H1 (cell line): Measurements from ENCODE around the gene PRKAR1B. TPM values are rescaled to one million over a fixed set of nuclear protein-coding genes. Genes with fewer than 3 reads are reported as not detected.

Source experiments
- CHD7 ChIP-seq: fragments of 300-600 bp; sonication (generic); IDR thresholded peaks from 2 replicates; pipeline ENCODE4 v1.7.1; 2012; ENCODE audit warnings: low read length, moderate library complexity, mild to moderate bottlenecking, inconsistent platforms; ENCODE audit not compliant: insufficient replicate concordance
- CTBP2 ChIP-seq: IDR thresholded peaks from 2 replicates; pipeline ENCODE4 v1.7.0; 2011; ENCODE audit warnings: borderline replicate concordance, mild to moderate bottlenecking, moderate library complexity, mixed read lengths, low read length; ENCODE audit not compliant: insufficient read depth, insufficient read length
- EP300 ChIP-seq, 2 experiments: IDR thresholded peaks; 1 replicate in 1 of 2; 2 replicates in 1 of 2; pipeline ENCODE4 v1.6.1; 2011 to 2012; ENCODE audit warnings: low read depth in 2 of 2, low read length in 2 of 2, mild to moderate bottlenecking in 2 of 2, borderline replicate concordance in 1 of 2, inconsistent platforms in 1 of 2, moderate library complexity in 1 of 2
- KDM5A ChIP-seq: fragments of 200-600 bp; IDR thresholded peaks from 2 replicates; pipeline ENCODE4 v1.7.1; 2012; ENCODE audit warnings: mild to moderate bottlenecking, low read length, inconsistent platforms, mixed read lengths
- NRF1 ChIP-seq: IDR thresholded peaks from 2 replicates; pipeline ENCODE4 v1.6.1; 2011; ENCODE audit warnings: mild to moderate bottlenecking, low read depth, low read length, improper control_type of control experiment
- RFX5 ChIP-seq: IDR thresholded peaks from 2 replicates; pipeline ENCODE4 v1.6.1; 2011; ENCODE audit warnings: low read depth, low read length, improper control_type of control experiment, borderline replicate concordance
- SIX5 ChIP-seq: IDR thresholded peaks from 2 replicates; pipeline ENCODE4 v1.6.1; 2011; ENCODE audit warnings: mild to moderate bottlenecking, low read depth, low read length
- TAF1 ChIP-seq: IDR thresholded peaks from 2 replicates; pipeline ENCODE4 v1.6.1; 2011; ENCODE audit warnings: mild to moderate bottlenecking, low read depth, low read length
- polyA plus RNA-seq, 7 experiments: library from polyadenylated mRNA; depleted of rRNA in 3 of 7; stranded (reverse) in 5 of 7; unstranded in 2 of 7; fragments of >200 nt in 5 of 7; fragments of 200-250 nt in 2 of 7; gene quantifications; 1 replicate in 5 of 7; 2 replicates in 1 of 7; 4 replicates in 1 of 7; pipeline versions ENCODE4 v1.2.1 to v1.2.3, GENCODE V29; 2011 to 2013; ENCODE audit warnings: missing spikeins in 2 of 7, mixed read lengths in 2 of 7
- total RNA-seq: library from RNA; stranded (reverse); fragmentation: NEBNext Ultra II Directional; extraction: Animal tissue kit (Norgen Biotek cat#: 25700); gene quantifications from 2 replicates; pipeline ENCODE4 v1.2.1, GENCODE V29; 2021
- TF ChIP-seq, protein P1 (sequence below), 3 experiments: IDR thresholded peaks; 1 replicate in 2 of 3; 2 replicates in 1 of 3; pipeline versions ENCODE4 v1.5.1 to v1.6.1; 2011; ENCODE audit warnings: low read length in 3 of 3, mild to moderate bottlenecking in 3 of 3, inconsistent platforms in 2 of 3, low read depth in 1 of 3, moderate library complexity in 1 of 3; ENCODE audit not compliant: insufficient read depth in 1 of 3; ENCODE audit errors: control extremely low read depth in 1 of 3

The PRKAR1B gene
- total and polyA plus RNA-seq, 2 of the 8 experiments (the other 6 are each of a cell fraction or from before 2014, with no cell fraction given), result 12.3 to 55.7 TPM

GRCh38 chr7:641966-642365, 85.1 kb downstream of the PRKAR1B start (continued):
- TF ChIP-seq CHD7 (no peak), SIX5 (no peak), TAF1 (no peak), KDM5A (no peak), RFX5 (no peak), NRF1 (no peak), CTBP2 (no peak), EP300 (IDR thresholded peaks at IDR 0.05; ENCODE audit: borderline replicate concordance in 1 of 2, low read depth in 2 of 2, low read length in 2 of 2) (no peak)
- TF ChIP-seq, protein P1, sequence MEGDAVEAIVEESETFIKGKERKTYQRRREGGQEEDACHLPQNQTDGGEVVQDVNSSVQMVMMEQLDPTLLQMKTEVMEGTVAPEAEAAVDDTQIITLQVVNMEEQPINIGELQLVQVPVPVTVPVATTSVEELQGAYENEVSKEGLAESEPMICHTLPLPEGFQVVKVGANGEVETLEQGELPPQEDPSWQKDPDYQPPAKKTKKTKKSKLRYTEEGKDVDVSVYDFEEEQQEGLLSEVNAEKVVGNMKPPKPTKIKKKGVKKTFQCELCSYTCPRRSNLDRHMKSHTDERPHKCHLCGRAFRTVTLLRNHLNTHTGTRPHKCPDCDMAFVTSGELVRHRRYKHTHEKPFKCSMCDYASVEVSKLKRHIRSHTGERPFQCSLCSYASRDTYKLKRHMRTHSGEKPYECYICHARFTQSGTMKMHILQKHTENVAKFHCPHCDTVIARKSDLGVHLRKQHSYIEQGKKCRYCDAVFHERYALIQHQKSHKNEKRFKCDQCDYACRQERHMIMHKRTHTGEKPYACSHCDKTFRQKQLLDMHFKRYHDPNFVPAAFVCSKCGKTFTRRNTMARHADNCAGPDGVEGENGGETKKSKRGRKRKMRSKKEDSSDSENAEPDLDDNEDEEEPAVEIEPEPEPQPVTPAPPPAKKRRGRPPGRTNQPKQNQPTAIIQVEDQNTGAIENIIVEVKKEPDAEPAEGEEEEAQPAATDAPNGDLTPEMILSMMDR (IDR thresholded peaks at IDR 0.05; ENCODE audit: control extremely low read depth in 1 of 3, insufficient read depth in 1 of 3, low read depth in 1 of 3, low read length in 3 of 3), result no peak
